ENCODE data around the gene NKAIN4.

DNA sequence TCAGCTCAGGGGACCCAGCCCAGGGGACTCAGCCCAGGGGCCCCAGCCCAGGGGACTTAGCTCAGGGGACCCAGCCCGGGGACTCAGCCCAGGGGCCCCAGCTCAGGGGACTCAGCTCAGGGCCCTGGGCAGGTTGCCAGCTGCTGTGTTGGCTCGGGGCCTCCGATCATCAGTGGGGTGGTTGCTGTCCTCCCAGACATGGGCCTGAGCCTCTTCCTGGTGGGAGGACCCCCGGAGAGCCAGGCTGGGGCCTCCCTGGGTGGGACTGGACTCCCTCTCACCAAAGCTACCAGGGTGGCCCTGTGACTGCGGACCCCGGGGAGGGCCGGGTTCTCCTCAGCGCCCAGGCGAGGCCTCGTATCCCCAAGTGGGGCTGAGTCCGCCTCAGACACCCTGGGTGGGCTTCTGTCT lies 43.1 kb upstream of the NKAIN4 start:
- TF ChIP-seq, protein P1, sequence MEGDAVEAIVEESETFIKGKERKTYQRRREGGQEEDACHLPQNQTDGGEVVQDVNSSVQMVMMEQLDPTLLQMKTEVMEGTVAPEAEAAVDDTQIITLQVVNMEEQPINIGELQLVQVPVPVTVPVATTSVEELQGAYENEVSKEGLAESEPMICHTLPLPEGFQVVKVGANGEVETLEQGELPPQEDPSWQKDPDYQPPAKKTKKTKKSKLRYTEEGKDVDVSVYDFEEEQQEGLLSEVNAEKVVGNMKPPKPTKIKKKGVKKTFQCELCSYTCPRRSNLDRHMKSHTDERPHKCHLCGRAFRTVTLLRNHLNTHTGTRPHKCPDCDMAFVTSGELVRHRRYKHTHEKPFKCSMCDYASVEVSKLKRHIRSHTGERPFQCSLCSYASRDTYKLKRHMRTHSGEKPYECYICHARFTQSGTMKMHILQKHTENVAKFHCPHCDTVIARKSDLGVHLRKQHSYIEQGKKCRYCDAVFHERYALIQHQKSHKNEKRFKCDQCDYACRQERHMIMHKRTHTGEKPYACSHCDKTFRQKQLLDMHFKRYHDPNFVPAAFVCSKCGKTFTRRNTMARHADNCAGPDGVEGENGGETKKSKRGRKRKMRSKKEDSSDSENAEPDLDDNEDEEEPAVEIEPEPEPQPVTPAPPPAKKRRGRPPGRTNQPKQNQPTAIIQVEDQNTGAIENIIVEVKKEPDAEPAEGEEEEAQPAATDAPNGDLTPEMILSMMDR (IDR thresholded peaks at IDR 0.05; ENCODE audit: low read depth, low read length, poor library complexity, severe bottlenecking) = no peak
- TF ChIP-seq EZH2phosphoT487 (IDR thresholded peaks at IDR 0.05; ENCODE audit: borderline replicate concordance, low read length) = no peak

Measured in DOHH2 (cell line).